Measurements from ENCODE around the gene GMDS.

GMDS gene

DNA sequence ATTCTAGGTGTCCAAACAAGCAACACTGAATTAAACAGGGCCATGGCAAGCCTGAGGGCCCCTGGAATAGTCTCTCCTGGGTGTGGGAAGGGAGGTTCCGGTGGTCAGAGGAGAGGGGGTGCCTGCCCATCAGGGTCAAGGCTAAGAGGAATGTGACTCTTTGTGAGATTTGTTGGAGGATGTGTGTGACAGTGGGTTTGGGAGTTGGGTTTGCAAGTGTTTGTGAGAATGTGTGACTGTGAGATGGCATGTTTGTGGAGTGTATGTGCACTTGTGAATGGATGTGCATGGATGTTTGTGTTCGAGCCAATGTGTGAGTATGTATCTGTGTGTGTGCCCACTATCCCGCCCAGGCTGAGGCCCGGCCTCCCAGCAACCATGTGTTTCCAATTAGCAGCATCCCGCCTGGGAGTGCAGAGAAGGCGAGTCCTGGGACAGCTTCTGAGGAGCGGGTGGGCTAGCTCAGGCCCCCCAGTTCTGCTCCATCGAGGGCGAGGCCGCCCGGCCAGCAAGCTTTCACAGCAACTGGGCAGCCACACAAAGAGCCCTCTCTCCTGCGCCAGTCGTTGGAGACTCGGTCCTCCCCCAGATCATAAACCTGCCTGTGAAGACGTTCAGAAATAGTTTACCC is 623.1 kb downstream of the GMDS start:
- no peak for DNase-seq (ENCODE audit: extremely low read depth, low read depth)
- TF ChIP-seq, protein P1, sequence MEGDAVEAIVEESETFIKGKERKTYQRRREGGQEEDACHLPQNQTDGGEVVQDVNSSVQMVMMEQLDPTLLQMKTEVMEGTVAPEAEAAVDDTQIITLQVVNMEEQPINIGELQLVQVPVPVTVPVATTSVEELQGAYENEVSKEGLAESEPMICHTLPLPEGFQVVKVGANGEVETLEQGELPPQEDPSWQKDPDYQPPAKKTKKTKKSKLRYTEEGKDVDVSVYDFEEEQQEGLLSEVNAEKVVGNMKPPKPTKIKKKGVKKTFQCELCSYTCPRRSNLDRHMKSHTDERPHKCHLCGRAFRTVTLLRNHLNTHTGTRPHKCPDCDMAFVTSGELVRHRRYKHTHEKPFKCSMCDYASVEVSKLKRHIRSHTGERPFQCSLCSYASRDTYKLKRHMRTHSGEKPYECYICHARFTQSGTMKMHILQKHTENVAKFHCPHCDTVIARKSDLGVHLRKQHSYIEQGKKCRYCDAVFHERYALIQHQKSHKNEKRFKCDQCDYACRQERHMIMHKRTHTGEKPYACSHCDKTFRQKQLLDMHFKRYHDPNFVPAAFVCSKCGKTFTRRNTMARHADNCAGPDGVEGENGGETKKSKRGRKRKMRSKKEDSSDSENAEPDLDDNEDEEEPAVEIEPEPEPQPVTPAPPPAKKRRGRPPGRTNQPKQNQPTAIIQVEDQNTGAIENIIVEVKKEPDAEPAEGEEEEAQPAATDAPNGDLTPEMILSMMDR (IDR thresholded peaks at IDR 0.05; ENCODE audit: low read depth, low read length) = no peak

DNA sequence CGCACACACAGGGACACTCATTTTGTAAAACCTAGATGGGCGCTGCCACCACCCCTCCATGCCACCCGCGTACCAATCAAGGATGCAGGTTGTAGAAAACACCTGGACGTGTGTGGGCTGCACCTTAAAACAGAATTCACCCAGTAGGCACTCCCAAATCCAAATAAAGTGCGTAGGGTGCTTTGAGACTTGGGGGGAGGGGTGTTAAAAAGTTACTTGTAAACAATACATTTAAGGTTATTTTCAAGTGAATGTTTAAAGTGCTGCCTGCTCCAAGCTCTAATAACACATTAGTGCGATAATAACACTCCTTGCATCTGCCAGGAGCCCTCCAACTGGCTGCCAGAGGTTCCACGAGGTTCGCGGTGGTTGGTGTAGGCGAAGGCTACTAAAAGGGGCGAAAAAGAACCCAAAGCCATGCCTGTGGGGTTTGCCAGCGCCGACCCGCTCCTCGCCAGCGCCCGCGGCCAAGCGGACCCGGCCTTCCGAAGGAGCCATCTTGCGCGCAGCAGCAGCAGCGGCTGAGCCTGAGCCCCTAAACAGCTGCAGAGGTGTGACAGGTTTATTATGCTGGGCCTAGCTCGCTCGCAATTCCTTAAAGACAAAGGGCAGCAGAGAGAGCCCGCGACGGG is 624.2 kb downstream of the GMDS start:
- DNase-seq (ENCODE audit: extremely low read depth, low read depth) = no peak
- TF ChIP-seq, protein P1 (IDR thresholded peaks at IDR 0.05; ENCODE audit: low read depth, low read length) = no peak

DNA sequence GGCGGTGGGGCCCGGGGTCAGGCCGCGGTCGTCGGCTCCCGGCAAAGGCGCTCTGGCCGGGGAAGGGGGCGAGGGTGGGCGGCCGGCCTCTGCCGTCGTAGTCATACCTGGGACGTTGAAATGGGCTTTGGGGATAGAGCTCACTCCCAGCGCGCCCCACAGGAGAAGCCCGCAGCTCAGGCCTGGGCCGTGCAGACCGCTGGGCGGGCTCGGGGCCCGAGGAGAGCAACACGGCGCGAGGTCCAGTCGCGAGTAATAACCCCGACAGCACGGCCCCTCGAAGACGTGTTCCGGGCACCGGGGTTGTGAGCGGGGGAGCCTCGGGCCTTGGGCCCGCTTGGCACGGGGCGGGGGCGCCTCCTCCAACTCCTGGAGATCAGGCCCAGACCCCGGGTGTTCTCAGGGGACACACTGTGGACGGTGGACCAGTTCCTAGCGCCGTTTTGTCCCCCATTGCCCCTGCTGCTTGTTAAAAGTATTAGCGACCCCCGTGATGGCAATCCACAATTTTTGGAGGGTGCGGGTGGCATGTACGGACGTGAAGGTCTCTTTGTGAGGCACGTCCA is 624.8 kb downstream of the GMDS start:
- DNase-seq (ENCODE audit: extremely low read depth, low read depth) = no peak
- TF ChIP-seq, protein P1 (IDR thresholded peaks at IDR 0.05; ENCODE audit: low read depth, low read length) = no peak

DNA sequence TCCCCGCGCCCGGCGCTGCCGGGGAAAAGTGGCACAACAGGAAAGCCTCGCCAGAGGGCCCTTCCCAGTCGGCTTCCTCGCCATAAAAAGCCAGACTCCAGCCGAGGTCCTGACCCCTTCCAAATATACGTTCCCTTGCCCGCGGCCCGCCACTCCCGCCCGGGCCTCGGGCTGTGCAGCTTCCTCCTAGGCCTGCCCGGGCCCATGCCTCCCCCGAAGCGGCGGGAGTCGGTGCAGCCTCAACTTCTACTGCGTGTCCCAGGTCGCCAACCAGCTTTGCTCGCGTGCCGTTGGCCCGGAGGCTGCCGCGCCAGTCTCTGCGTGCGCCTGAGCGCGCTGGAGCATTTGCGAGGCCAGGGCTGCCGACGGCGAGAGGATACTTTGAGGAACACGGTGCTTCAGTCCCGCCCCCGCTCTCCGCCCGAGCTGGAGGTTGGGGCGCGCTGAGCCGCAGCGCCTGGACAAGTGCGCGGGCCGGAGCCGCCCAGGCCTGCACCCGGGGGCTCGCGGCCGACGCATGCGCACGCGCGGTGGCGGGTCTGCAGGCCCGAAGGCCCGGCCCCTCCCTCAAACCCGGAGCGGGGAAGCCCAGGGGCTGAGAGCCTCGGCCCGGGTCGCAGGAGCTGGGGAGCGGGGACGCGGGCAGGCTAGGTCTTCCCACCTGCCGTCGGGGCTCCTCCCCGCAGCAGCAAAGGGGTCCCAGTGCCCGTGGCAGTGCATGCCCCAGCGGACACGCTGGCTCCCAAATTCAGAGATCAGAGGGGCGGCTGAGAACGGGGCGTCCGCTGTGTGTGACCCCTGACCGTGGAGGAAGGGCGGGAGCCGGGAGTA is 625.5 kb downstream of the GMDS start:
- no peak for DNase-seq (ENCODE audit: extremely low read depth, low read depth)
- TF ChIP-seq, protein P1 (IDR thresholded peaks at IDR 0.05; ENCODE audit: low read depth, low read length) = no peak

DNA sequence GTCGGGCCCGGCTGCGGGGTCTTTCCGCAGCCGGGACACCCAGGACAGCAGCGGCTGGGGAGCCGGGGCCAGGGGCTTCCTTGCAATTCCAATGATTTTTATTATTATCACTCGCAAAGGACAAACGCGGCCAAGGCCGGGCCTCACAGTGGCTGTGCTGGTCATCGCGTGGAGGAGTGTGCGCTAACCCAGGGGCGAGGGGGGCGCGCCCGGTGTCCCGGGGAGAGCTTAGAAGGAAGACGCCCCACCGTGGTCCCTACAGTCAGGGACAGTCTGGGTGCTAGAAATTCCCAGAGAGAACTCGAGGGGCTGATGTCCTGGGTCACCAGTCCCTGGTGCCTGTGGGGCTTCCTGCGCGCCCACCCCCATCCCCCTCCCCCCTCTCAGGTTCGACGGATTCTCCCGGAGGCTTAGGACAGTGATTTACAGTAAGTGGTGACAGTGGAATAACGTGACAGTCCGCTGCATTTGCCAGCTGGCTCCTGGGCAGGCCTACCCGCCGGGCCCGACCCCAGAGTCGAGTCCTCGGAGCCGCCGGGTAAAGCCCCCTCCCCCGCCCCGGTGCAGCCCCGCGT is 626.2 kb downstream of the GMDS start:
- DNase-seq (ENCODE audit: extremely low read depth, low read depth) = no peak
- TF ChIP-seq, protein P1 (IDR thresholded peaks at IDR 0.05; ENCODE audit: low read depth, low read length) = no peak

DNA sequence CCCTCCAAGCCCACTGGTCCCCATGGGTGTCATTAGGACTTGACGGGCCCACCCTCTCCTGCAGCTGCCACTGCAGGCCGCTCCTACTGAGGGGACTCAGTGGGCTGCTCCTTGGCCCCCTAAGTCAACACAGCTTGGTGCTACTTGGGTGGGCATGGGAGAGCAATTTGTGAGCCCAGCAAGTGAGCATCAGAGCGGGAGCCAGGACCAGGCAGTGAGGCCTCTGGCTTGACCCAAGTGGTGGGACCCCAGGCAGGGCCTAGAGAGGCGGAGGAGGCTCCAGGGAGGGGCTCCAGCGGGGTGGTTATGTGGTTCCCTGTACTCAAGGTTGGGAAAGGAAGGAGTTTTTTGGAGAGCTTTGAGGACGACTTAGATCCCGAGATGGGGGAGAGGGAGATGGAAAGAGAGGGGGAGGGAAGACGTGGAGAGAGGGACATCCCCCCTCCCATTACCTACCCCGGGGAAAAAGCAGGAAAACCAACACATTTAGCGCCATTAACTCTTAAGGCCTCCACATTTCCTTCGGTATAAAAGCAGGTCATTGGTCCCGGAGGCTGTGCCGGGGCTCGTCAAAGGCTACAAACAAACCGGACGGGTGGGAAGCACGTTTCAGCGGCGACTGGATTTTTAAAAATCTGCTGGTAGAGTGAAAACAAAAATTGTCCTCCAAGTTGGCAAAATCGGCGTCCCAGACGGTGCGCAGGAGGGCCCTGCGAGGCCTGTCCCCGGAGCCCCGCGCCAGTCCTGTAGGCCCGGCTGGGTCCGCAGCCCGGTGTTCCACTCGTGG is 626.9 kb downstream of the GMDS start:
- no peak for DNase-seq (ENCODE audit: extremely low read depth, low read depth)
- TF ChIP-seq, protein P1 (IDR thresholded peaks at IDR 0.05; ENCODE audit: low read depth, low read length) = no peak

Measured in AG09319 (cell line).